GM18519 (cell line): Measurements from ENCODE around the gene SLC41A2.
"Not testable (repeated sequence)": the region's sequence is repeated elsewhere in the genome, so short reads cannot be mapped to it uniquely, and the experiment has no call there.

ENCODE experiments used
- ATAC-seq: cut with Tn5 transposase; IDR thresholded peaks from one replicate; pipeline ENCODE4 v1.9.1; 2021; ENCODE audit warnings: mild to moderate bottlenecking, moderate library complexity; ENCODE audit not compliant: unreplicated experiment, low FRiP score

SLC41A2 gene

DNA sequence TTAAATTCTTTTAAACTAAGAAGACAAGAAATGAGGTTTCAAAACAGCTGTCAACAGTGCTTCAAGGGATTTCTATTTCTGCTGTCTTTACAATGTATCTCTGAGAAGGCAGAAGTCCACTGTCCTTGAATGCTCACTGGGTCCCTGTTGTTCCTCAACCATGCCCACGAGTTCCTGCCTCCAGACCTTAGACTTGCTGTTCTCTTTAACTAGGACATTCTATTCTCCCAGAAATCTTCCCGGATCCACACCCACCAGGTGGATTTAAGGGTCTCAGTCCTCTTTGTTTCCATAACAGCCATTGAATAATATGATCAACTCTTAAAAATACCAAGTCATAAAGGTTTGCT, 6.7 kb upstream of the SLC41A2 start:
- no peak for ATAC-seq

DNA sequence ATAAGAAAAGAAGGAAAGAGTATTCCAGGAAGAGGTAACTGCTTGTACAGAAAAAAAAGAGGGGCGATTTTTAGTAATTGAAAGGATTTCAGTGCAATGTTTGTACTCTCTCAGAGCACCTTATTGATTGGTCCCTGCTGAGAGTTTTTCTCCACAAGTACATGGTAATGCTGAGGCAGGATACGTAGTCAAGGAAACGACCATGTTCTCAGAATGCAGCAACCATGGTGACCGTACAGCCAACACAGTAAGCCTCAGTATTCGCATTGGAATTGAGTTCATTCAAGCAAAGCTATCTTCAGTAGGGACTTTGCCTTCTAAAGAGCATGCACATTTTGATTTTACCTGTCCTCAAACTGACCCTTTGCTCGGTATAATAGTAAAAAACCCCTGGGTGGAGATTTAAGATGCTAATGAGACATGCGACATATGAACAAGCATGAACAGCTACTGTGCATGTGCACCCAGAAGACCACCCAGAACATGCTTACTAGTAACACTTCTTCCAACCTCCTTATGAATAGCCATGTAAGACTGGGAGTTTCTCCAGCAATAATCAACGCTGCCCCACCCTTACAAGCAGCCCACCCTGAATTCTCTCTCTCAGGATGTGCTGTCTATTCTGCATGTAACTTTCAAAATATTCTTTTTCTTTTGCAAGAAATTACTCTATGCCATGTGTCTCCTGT, 6.2 kb upstream of the SLC41A2 start:
- ATAC-seq, result no peak

DNA sequence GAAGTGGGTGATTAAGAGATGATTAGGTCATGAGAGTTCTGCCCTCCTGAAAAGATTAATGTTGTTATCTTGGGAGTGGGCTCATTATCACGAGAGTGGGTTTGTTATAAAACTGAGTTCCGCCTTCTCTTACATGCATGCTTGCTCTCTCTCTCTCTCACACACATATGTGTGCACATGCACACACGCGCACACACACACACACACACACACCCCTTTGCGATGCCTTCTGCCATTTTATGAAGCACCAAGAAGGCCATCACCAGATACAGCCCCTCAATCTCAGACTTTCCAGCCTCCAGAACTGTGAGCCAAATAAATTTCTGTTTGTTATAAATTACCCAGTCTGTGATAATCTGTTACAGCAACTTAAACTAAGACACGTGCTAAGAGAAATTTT, 5.7 kb upstream of the SLC41A2 start:
- ATAC-seq, result no peak

DNA sequence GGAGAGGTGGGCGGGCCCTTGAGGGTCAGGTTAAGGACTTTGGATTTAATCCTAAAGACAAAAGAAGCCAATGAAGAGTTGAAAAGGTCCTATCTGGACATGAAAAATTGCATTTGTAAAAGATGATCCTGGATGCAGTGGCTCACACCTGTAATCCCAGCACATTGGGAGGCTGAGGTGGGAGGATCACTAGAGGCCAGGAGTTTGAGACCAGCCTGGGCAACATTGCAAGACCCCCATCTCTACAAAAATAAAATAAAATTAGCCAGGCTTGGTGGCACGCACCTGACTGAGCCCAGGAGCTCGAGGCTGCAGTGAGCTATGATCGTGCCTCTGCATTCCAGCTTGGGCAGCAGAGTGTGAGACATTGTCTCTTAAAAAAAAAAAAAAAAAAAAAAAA, 2.4 kb upstream of the SLC41A2 start:
- no peak for ATAC-seq

DNA sequence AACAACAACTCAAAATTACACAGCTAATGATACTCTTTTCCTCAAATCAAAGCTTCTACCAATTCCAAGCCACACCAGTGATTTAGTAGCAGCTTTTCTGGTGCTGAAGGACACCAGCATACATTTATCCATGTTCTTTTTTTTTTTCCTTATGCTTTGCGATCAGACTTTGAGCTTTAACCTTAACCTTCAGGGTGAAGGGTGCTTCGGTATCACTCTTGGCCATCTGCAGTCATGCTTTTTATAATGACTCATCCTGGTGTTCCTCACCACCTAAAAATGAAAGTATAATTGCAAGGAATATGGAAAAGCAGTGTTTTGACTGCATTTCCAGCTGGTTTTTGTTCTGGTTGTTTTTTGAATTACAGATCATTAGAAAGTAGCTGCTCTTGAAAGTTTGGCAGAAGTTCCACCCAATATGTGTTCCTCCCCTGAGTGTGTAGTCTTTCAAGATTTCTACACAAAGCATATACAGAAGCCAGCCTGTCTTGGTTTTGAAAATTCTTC, 1.3 kb upstream of the SLC41A2 start:
- no peak for ATAC-seq

DNA sequence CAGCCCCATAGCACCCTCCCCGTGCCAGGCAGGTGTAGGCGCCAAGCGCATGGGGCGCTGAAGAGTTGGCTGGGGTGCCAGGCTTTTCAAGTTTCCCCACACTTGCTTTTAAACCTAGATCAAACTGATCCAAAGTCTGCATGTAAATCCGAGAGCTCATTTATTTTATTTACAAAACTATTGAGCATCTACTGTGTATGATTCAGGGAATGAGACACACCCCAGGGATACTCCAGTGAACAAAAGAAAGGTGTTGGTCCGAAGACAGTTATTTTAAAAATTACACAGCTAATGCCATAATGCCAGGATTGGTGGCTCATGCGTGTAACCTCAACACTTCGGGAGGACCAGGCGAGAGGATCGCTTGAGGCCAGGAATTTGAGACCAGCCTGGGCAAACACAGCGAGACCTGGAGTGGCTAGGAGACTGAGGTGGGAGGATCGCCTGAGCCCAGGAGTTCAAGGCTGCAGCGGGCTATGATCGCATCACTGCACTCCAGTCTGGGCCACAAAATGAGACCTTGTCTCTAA, 780 bp upstream of the SLC41A2 start:
- no peak for ATAC-seq

DNA sequence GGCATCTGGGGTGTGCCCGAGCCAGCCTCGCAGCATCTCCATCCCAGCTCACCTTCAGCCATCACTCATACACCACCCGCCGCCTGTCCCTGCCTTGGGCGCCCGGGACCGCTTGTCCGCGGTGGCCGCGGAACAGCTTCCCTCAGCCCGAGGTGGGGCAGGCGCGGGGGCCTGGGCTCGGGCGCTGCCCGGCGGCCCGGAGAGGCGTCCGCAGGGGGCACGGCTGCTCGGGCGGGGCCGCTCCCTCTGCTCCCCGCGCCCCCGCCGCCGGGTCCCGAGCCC, 430 bp downstream of the SLC41A2 start:
- peak; percentile 16 for ATAC-seq

DNA sequence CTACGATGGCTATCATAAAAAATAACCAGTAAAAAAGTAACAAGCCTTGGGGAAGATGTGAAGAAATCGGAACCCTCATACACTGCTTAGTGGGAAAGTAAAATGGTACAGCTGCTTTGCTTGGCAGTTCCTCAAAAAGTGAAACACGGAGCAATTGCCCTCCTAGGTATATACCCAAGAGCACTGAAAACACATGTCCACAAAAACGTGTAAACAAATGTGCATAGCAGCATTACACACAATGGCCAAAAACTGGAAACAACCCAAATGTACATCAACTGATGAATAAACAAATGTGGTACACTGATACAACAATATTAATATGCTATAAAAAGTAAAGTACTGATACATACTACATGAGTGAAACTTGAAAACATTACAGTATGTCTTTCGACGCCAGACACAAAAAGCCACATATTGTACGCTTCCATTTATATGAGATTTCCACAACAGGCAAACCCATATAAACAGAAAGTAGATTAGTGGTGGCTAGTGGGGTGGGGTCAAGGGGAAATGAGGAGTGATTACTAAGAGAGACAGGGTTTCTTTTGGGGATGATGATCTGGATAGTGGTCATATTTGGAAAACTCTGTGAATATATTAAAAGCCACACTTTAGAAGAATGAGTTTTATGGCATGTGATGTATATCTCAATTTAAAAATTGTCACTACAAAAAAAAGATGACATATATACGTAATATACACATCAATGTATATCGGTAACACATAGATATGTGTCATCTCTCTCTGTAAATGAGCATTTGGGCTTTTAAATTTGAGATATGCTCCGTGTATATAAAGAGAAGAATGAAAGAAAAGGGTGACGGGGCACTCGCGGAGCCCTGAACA, 996 bp downstream of the SLC41A2 start:
- no peak for ATAC-seq

DNA sequence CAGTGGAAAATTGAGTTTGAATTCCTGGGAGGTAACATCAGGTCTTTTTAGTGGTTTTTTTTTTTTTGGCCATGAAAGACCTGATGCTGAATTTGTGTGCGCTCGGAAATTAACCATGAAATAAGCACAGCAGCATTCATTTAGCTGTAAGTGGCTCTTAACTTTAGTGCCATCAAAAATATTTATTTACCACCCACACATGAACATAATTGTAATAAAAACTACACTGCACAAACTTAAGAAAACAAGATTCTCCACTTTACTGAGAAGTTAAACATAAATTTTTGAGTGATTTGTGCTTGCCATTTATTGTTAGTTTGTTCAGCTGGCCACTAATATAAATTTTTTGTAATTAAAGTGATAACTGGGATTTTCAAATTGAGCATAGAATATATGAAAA, 2.4 kb downstream of the SLC41A2 start:
- no peak for ATAC-seq

DNA sequence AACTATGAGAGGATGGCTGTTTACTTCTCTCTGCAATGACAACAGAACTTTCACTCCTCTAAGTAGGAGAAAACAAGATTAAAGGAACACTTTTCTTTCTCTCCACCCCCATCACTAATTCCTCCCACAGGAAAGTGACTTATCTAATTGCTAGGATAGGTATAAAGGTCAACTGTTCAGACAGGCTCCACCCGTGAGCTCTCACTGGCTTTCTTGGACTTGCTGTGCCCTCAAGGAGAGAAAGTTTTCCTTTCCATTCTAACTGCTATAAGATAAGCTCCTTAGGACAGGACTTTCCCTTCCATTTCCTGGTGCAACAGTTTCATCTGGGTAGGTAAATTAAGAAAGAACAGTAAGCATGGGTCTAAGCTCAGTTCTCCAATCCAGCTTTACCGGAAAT, 4.8 kb downstream of the SLC41A2 start:
- no peak for ATAC-seq

DNA sequence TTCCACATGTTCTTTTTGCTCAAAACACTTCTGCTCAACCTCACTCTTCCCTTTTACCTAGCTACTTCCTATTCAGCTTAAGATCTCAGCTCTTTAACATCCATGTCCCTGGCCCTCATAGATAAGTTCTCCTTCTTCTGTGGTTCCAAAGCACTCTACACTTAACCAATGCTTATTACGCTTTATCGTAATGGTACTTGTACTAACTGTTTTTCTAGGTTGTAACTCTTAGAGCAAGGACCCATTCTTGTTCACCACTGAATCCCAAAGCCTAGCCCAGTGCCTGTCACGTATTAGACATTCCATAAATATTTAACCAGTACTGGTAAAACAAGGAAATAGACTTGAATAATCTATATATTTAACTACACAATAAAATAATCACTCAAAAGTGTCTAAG, 5.3 kb downstream of the SLC41A2 start:
- ATAC-seq, result no peak

DNA sequence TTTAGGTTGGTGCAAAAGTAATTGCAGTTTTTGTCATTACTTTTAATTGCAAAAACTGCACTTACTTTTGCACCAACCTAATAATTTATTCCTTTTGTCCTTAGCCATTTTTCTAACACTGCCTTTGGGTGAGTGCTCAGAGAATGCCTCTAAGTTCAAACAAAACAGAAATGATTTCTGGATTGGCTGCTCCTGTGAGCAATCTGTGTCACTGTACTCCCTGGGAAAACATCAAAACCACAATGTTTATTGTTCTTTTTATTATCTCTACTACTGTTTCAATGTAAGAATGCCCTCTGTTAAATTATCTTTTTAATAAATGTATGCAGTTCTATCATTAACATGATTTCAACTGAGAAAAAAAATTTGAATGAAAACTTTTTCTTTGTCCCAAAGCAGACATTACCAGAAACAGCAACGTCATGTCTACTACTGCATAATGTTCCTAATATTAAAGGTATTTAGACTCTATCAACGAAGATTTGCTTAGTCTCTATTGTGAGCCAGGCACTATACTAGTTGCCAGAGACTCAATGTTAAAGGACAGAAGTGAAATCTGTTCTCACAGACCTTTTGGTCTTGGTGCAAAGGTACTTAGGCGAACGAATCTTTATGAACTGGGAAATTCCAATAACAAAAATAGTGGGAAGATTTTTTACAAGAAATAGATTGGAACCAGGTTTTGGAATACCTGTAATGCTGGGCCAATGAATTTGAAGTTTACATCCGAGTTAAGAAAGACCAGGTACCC, 6.2 kb downstream of the SLC41A2 start:
- ATAC-seq, result no peak

DNA sequence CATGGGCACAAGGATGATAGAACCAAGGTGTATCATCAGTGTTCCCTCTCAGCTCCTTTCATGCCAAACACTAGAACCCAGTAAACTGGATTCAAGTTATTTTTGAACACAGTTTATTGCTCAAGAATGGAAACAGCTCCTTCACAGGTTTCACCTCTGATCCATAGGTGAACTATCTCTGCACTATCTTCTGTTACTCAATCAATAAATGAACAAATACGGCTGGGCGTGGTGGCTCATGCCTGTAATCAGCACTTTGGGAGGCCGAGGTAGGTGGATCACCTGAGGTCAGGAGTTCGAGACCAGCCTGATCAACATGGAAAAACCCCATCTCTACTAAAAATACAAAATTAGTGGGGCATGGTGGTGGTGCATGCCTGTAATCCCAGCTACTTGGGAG, 9.4 kb downstream of the SLC41A2 start:
- not testable (repeated sequence) for ATAC-seq

DNA sequence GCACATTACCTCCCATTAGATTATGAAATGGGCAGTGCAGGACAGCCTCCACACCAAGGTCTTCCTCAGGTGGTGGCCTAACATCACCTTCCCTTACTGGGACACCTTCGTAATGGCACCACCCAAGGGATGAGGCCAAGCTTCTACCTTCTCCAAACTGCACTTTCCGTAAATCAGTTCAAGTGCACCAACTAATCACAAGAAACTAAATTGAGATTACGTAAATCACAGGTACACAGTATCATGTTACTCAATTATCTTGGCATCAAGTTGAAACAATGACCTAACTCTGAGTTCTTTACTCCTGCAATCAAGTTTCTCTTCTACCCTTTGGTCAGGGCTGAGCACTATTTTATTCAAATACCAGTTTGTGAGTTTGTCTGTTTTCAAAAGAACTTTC, 13.8 kb downstream of the SLC41A2 start:
- no peak for ATAC-seq

DNA sequence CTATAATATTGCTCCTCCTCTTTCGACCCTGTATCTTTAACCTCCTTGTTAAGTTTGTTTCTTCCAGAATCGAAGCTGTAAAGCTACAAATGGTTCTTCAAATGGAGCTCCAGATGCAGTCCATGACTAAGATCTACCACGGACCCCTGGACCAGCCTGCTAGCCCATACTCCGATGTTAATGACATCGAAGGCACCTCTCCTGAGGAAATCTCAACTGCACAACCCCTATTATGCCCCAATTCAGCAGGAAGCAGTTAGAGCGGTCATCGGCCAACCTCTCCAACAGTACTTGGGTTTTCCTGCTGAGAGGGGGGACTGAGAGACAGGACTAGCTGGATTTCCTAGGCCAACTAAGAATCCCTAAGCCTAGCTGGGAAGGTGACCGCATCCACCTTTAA, 14.7 kb downstream of the SLC41A2 start:
- not testable (repeated sequence) for ATAC-seq

DNA sequence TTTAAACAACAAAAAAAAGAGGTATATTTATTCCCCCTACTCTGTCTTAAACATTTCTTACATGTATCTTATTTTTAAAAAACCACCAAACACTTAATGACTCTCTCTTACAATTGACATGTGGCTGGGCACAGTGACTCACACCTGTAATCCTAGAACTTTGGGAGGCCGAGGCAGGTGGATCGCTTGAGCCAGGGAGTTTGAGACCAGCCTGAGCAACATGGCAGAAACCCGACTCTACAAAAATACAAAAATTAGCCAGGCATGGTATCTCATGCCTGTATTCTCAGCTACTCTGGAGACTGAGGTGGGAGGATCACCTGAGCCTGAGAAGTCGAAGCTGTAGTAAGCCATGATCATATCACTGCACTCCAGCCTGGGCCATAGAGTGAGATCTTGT, 16.0 kb downstream of the SLC41A2 start:
- ATAC-seq, result no peak

DNA sequence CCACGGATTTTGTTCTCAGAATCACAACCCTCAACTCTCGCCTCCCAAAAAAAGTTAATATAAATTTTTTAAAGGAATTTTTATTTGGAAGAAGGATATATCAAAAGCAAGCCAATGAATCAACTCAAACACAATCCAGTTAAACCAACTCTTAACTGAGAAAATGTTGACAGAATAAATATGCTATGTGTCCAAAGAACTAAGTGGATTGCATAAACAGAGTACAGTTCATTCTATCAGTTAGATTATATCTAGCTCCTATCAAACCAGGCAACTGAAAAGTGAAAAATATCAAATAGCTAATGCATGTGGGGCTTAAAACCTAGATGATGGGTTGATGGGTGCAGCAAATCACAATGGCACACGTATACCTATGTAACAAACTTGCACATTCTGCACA, 16.6 kb downstream of the SLC41A2 start:
- no peak for ATAC-seq

DNA sequence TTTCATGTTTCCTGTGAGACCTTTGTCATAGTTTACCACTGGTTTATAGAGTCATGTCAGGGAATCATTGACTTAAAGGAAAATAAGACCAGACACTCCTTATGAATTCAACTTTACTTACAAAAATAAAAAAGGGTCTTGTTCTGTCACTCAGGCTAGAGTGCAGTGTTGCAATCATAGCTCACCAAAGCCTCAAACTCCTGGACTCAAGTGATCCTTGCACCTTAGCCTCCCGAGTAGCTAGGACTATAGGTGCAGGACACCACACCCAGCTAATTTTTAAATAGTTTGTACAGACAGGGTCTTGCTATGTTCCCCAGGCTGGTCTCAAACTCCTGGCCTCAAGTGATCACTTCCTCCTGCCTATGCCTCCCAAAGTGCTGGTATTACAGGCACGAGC, 19.0 kb downstream of the SLC41A2 start:
- no peak for ATAC-seq

DNA sequence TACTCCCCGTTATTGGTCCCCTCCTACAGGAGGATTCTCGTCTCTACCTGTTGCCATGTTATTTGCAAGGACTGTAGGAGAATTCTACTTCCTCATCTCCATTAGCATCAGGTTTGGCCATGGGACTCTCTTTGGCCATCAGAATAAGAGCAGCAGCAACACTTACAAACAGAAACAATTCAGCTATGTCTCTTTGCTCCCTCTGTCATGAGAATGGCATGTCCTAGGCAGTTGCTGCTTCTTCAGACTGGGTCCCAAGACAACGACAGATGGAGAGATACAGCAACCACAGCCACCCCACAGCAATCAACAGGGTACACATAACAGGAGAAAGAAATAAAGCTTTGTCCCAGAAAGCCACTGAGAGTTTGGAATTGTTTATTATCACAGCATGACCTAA, 19.7 kb downstream of the SLC41A2 start:
- no peak for ATAC-seq

DNA sequence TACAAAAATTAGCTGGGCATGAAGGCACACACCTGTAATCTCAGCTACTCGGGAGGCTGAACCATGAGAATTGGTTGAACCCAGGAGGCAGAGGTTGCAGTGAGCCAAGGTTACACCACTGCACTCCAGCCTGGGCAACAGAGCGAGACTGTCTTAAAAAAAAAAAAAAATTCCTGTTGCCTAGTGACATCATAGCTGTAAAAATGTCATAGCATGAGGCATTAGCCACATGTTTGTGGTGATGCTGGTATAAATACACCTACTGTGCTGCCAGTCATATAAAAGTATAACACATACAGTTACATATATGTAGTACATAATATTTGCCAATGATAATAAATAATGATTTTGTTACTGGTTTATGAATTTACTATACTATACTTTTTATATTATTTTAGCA, 22.2 kb downstream of the SLC41A2 start:
- no peak for ATAC-seq

DNA sequence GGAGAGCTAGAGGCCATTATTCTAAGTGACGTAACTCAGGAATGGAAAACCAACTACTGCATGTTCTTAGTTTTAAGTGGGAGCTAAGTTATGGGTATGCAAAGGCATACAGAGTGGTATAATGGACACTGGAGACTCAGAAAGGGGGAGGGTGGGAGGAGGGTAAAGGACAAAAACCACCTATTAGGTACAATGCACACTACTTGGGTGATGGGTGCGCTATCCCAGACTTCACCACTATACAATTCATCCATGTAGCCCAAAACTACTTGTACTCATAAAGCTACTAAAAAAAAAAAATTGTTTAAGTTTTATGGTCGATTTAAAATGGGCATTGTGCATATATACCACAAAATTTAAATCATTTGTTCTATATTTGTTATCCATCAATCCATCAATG, 24.3 kb downstream of the SLC41A2 start:
- no peak for ATAC-seq
